Uterus (tissue), 2 donors: Measurements from ENCODE around the gene IQGAP1.

Experiments
- CTCF ChIP-seq, 4 experiments: fragments of 200-600 bp in 2 of 4; fragments of 450-650 bp in 2 of 4; sonication (generic) in 2 of 4; IDR thresholded peaks; one replicate each; pipeline ENCODE4 v1.5.1; 2016 to 2019; ENCODE audit warnings: antibody characterized with exemption in 4 of 4, mild to moderate bottlenecking in 2 of 4, moderate library complexity in 1 of 4
- POLR2A ChIP-seq, 2 donors: fragments of 450-650 bp; IDR thresholded peaks; one replicate each; pipeline ENCODE4 v1.6.1; 2016; ENCODE audit warnings: antibody characterized with exemption in 2 of 2, mild to moderate bottlenecking in 1 of 2, moderate library complexity in 1 of 2

DNA sequence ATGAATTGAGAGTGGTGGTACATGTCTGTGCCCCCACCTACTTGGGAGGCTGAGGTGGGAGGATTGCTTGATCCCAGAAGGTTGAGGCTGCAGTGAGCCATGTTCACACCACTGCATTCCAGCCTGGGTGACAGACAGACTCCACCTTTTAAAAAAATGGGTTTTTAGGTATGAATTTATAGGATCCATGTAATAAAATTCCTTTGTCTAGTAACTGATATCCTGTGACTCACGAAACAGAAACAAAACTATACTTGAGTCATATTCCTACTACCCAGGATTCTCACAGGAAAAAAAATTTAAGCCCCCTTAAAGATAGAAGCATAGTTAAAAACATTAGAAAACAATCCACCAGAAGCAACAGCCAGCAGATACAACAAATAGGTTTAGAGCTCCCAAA is 131.6 kb downstream of the IQGAP1 start:
- no peak for TF ChIP-seq POLR2A (IDR thresholded peaks at IDR 0.05)
- no peak for TF ChIP-seq CTCF (IDR thresholded peaks at IDR 0.05)
